ENCODE results near the gene DAZL. TPM values are rescaled to one million over a fixed set of nuclear protein-coding genes. Genes with fewer than 3 reads are reported as not detected.

The DAZL gene
- total and polyA plus RNA-seq, 3 experiments from 2014 or later: 0.18 to 0.27 TPM; not detected in 1

DNA sequence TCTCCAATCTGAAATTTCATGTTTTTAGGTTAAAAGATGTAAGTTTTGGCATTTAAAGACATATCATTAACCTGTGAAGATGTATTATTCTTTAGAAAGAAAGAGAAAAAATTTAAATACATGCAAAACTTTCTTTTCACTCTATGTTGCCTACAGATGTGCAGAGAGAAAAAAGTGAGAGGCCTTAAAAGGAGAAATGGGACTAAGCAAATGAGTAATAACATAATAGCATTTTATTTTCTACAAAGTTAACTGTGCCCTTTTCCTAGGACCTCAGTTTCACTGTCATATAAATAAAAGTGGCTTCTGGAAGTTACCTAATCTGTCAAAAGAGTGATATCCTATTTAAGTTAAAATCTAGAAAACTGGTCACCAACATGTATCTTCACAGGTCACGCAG lies 16.1 kb downstream of the DAZL start:
- POLR2A ChIA-PET: no interaction called here
- CTCF ChIA-PET: no interaction called here
- H3K4me3 ChIP-seq (ENCODE audit: low read length): no peak overlapping the region
- H3K4me1 ChIP-seq (ENCODE audit: insufficient read depth, low read length): no peaks in the 10 kb centered on the region
- H3K36me3 ChIP-seq (ENCODE audit: insufficient read depth, low read length): no peaks in the 10 kb centered on the region
- Mint-ChIP-seq H3K9me3 (no peaks in the 10 kb centered on the region), H3K4me3 (no peak overlapping the region), H3K27me3 (peaks cover 2 to 8% of the 10 kb centered on the region in 2 donors), H3K4me1 (no peaks in the 10 kb centered on the region), H3K27ac (no peak overlapping the region), H3K36me3 (no peaks in the 10 kb centered on the region)
- no peak overlapping the region for H3K27ac ChIP-seq (ENCODE audit: low read depth, low read length)
- DNase-seq: no peak
- H3K9me3 ChIP-seq (ENCODE audit: low read length): no peaks in the 10 kb centered on the region
- no peaks in the 10 kb centered on the region for H3K27me3 ChIP-seq (ENCODE audit: insufficient read depth, low read length, poor library complexity, severe bottlenecking)

DNA sequence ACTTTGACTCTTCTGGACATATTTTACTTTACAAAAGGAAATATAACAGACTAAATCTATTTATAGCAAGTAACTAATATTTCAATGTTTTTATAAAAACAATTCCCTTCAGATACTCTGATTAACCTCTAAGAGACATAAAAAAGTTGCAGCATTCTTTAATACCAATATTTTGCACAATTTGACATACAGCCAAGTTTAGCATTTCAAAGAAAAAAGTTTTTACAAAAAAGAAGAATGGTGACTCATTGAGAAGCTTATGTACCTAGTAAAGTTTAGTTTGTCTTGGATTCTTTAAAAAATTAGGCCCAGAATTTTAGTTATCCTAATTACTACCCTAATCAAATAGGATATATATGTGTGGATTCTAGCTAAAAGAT lies 17.6 kb downstream of the DAZL start:
- Histone ChIP-seq H3K36me3 (ENCODE audit: insufficient read depth, low read length) (no peaks in the 10 kb centered on the region), H3K9me3 (ENCODE audit: low read length) (no peaks in the 10 kb centered on the region), H3K27me3 (ENCODE audit: insufficient read depth, low read length, poor library complexity, severe bottlenecking) (no peaks in the 10 kb centered on the region), H3K27ac (ENCODE audit: low read depth, low read length) (no peak overlapping the region), H3K4me3 (ENCODE audit: low read length) (no peak overlapping the region), H3K4me1 (ENCODE audit: insufficient read depth, low read length) (no peaks in the 10 kb centered on the region)
- Mint-ChIP-seq H3K36me3 (no peaks in the 10 kb centered on the region), H3K27me3 (peaks cover 4 to 8% of the 10 kb centered on the region in 2 donors), H3K4me3 (no peak overlapping the region), H3K4me1 (no peaks in the 10 kb centered on the region), H3K27ac (no peak overlapping the region), H3K9me3 (no peaks in the 10 kb centered on the region)
- ChIA-PET CTCF (interaction anchor here (1.2 kb wide), 1 partner anchor 14 kb away, joined by 3 read pairs; no protein-coding TSS in a partner anchor), POLR2A (no interaction called here)
- no peak for DNase-seq

DNA sequence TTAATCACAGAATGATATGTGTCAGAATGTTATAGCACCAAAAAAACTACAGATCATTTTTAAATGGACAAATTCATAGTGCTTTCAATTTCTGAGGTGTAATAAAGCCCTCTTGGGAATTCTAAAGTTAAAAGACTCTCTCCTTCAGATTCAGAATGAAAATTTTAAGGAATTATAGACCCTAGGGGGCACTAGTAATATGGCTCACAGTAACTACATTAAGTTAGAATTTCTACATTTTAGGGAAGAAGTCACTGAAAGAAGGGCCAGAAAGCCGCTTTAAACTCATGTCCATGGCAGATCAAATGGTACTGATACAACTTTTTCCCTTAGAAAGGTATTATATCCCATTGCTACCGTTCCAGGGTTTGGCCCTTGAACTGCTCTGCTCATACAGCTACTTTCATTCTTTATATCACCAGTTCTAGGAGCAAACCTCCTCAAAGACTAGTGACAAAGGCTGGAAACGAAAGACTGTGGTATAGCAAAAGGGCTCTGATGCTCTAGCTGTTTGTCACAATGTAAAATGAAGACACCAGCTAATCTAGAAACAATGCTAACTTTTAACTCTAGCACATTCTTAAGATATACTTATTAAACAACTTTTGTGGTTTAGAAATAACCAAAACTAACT lies 18.1 kb downstream of the DAZL start:
- Histone ChIP-seq H3K27me3 (ENCODE audit: insufficient read depth, low read length, poor library complexity, severe bottlenecking) (no peaks in the 10 kb centered on the region), H3K27ac (ENCODE audit: low read depth, low read length) (no peak overlapping the region), H3K4me3 (ENCODE audit: low read length) (no peak overlapping the region), H3K36me3 (ENCODE audit: insufficient read depth, low read length) (no peaks in the 10 kb centered on the region), H3K4me1 (ENCODE audit: insufficient read depth, low read length) (no peaks in the 10 kb centered on the region), H3K9me3 (ENCODE audit: low read length) (no peaks in the 10 kb centered on the region)
- Mint-ChIP-seq H3K27me3 (peaks cover 5 to 8% of the 10 kb centered on the region in 2 donors), H3K4me3 (no peak overlapping the region), H3K36me3 (no peaks in the 10 kb centered on the region), H3K9me3 (no peaks in the 10 kb centered on the region), H3K27ac (no peak overlapping the region), H3K4me1 (no peaks in the 10 kb centered on the region)
- DNase-seq: no peak
- CTCF ChIA-PET: no interaction called here
- POLR2A ChIA-PET: no interaction called here

DNA sequence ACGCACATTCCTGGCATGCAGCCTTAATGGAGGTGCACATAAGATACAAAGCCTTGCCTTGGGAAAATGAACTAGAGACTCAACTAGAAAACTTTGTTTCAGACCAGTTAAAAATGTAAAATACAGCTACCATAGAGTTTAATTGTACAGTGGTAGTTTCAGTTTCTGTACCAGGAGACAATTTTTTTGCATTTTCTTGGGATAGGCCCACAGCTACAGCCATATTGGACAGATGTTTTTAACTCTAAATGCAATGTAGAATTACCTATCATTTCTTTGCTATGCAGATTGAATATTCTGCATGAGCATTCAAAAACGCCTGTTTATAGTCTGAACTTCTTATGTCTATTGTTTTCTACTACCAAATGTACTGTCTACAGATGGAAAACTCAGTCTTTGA lies 20.3 kb downstream of the DAZL start:
- CTCF ChIA-PET: no interaction called here
- H3K27me3 Mint-ChIP-seq: peaks cover 0 to 4% of the 10 kb centered on the region in 2 donors
- H3K27ac Mint-ChIP-seq: no peak overlapping the region
- Histone ChIP-seq H3K36me3 (ENCODE audit: insufficient read depth, low read length) (no peaks in the 10 kb centered on the region), H3K27me3 (ENCODE audit: insufficient read depth, low read length, poor library complexity, severe bottlenecking) (no peaks in the 10 kb centered on the region), H3K9me3 (ENCODE audit: low read length) (no peaks in the 10 kb centered on the region), H3K4me1 (ENCODE audit: insufficient read depth, low read length) (no peaks in the 10 kb centered on the region), H3K27ac (ENCODE audit: low read depth, low read length) (no peak overlapping the region), H3K4me3 (ENCODE audit: low read length) (no peak overlapping the region)
- H3K36me3 Mint-ChIP-seq: no peaks in the 10 kb centered on the region
- no peak overlapping the region for H3K4me3 Mint-ChIP-seq
- no peak for DNase-seq
- no peaks in the 10 kb centered on the region for H3K4me1 Mint-ChIP-seq
- POLR2A ChIA-PET: no interaction called here
- H3K9me3 Mint-ChIP-seq: no peaks in the 10 kb centered on the region

DNA sequence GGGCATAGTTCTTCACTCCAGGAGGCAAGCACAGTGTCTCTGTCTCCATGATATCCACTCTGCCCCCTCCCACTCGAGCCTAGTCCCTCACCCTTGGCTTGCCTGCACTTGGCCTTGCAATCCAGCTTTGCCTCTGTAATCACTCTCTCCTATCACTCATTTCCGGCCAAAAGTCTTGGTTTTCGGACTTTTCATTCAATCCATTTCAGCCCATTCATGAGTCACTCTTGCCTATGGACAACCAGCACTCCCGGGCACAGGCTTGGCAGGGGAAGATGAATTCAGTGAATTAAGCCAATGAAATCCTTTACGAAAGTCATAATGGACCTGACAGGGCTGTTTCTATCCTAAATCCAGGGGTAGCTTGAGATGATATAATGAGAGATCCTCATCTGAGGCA lies 21.7 kb downstream of the DAZL start:
- Histone ChIP-seq H3K27ac (ENCODE audit: low read depth, low read length) (no peak overlapping the region), H3K4me3 (ENCODE audit: low read length) (no peak overlapping the region), H3K9me3 (ENCODE audit: low read length) (no peaks in the 10 kb centered on the region), H3K36me3 (ENCODE audit: insufficient read depth, low read length) (no peaks in the 10 kb centered on the region), H3K27me3 (ENCODE audit: insufficient read depth, low read length, poor library complexity, severe bottlenecking) (no peaks in the 10 kb centered on the region), H3K4me1 (ENCODE audit: insufficient read depth, low read length) (no peaks in the 10 kb centered on the region)
- no peak for DNase-seq
- Mint-ChIP-seq H3K9me3 (no peaks in the 10 kb centered on the region), H3K4me3 (no peak overlapping the region), H3K27me3 (peaks cover 0 to 4% of the 10 kb centered on the region in 2 donors), H3K4me1 (no peaks in the 10 kb centered on the region), H3K27ac (no peak overlapping the region), H3K36me3 (no peaks in the 10 kb centered on the region)
- POLR2A ChIA-PET: no interaction called here
- CTCF ChIA-PET: no interaction called here

DNA sequence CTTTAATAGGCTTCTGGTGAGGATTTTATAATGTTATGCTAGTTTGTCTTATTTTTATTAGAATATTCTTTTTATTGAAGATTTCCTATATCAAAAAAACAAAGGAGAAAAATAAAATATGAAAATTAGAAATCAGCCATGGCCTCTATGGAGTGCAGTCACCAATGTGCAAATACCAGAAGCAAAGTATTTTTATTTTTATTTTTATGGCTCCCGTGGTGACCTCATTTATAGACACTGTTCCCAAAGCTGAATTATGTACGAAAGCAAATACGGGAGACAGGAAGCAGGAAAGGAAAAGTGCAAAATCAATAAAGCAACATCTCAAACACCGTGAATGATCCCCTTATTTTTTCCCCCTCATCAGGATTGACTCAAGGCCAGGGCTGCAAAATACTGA lies 35.1 kb downstream of the DAZL start:
- Mint-ChIP-seq H3K27me3 (peaks cover 3 to 31% of the 10 kb centered on the region in 2 donors), H3K36me3 (peaks cover 0 to 12% (median 0%) of the 10 kb centered on the region in 3 donors), H3K4me1 (no peaks in the 10 kb centered on the region), H3K27ac (no peak overlapping the region), H3K4me3 (no peak overlapping the region), H3K9me3 (peaks cover 0 to 2% (median 0%) of the 10 kb centered on the region in 5 donors)
- no peak for DNase-seq
- H3K27ac ChIP-seq (ENCODE audit: low read depth, low read length): no peak overlapping the region
- H3K36me3 ChIP-seq (ENCODE audit: insufficient read depth, low read length): no peaks in the 10 kb centered on the region
- no peaks in the 10 kb centered on the region for H3K4me1 ChIP-seq (ENCODE audit: insufficient read depth, low read length)
- H3K27me3 ChIP-seq (ENCODE audit: insufficient read depth, low read length, poor library complexity, severe bottlenecking): no peaks in the 10 kb centered on the region
- CTCF ChIA-PET: no interaction called here
- no peak overlapping the region for H3K4me3 ChIP-seq (ENCODE audit: low read length)
- no peaks in the 10 kb centered on the region for H3K9me3 ChIP-seq (ENCODE audit: low read length)
- POLR2A ChIA-PET: no interaction called here

DNA sequence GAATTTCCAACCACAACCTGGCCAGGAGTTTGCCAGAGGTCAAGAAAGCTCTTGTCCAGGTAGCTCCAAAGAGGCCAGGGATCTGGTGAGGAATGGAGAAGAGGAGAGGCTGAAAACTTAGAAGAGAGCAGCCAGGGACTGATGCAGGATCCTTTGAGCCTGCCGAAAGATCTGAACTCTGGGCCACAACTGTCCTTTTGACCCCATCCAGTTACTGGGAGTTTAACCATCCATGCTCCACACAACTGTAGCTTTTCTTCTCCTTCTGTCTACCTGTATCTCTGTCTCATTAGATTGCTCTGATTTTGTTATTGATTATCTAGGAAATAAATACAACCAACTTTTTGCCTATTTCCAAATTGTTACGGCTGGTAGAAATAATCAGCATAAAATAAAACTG lies 36.7 kb downstream of the DAZL start:
- H3K27me3 Mint-ChIP-seq: peaks cover 3 to 27% of the 10 kb centered on the region in 2 donors

DNA sequence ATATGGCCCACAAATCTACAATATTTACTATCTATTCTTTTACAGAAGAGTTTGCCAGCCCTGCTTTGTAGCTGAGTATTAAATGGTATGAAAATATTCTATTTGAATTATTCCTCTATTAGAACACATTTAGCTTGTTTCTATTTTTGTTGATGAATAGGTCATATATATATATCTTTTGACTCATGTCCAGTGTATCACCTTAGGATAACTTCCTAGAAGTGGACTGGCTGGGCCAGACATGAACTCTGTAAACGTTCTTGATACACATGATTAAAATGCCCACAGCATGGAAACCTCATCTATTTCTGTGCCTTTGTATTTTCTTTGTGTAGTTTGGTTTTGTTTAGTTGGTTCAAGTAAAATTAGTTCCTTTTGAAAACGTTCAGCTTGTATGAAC lies 37.1 kb downstream of the DAZL start:
- Mint-ChIP-seq H3K4me3 (no peak overlapping the region), H3K27ac (no peak overlapping the region), H3K27me3 (peaks cover 3 to 27% of the 10 kb centered on the region in 2 donors), H3K4me1 (no peaks in the 10 kb centered on the region), H3K36me3 (peaks cover 0 to 7% (median 0%) of the 10 kb centered on the region in 3 donors), H3K9me3 (peaks cover 0 to 3% (median 0%) of the 10 kb centered on the region in 5 donors)
- Histone ChIP-seq H3K4me1 (ENCODE audit: insufficient read depth, low read length) (no peaks in the 10 kb centered on the region), H3K36me3 (ENCODE audit: insufficient read depth, low read length) (no peaks in the 10 kb centered on the region), H3K9me3 (ENCODE audit: low read length) (no peaks in the 10 kb centered on the region), H3K27me3 (ENCODE audit: insufficient read depth, low read length, poor library complexity, severe bottlenecking) (no peaks in the 10 kb centered on the region), H3K27ac (ENCODE audit: low read depth, low read length) (no peak overlapping the region), H3K4me3 (ENCODE audit: low read length) (no peak overlapping the region)
- CTCF ChIA-PET: interaction anchor here (1.0 kb wide), 1 partner anchor 144 kb away, joined by 3 read pairs; no protein-coding TSS in a partner anchor
- POLR2A ChIA-PET: no interaction called here
- no peak for DNase-seq

More for the DNA sequence above, 36.7 kb downstream of the DAZL start:
- Mint-ChIP-seq H3K9me3 (peaks cover 0 to 2% (median 0%) of the 10 kb centered on the region in 5 donors), H3K4me3 (no peak overlapping the region), H3K4me1 (no peaks in the 10 kb centered on the region), H3K36me3 (peaks cover 0 to 8% (median 0%) of the 10 kb centered on the region in 3 donors), H3K27ac (no peak overlapping the region)
- Histone ChIP-seq H3K4me3 (ENCODE audit: low read length) (no peak overlapping the region), H3K9me3 (ENCODE audit: low read length) (no peaks in the 10 kb centered on the region), H3K36me3 (ENCODE audit: insufficient read depth, low read length) (no peaks in the 10 kb centered on the region), H3K4me1 (ENCODE audit: insufficient read depth, low read length) (no peaks in the 10 kb centered on the region), H3K27me3 (ENCODE audit: insufficient read depth, low read length, poor library complexity, severe bottlenecking) (no peaks in the 10 kb centered on the region), H3K27ac (ENCODE audit: low read depth, low read length) (no peak overlapping the region)
- no peak for DNase-seq
- POLR2A ChIA-PET: no interaction called here
- CTCF ChIA-PET: interaction anchor here (1.0 kb wide), 1 partner anchor 145 kb away, joined by 3 read pairs; no protein-coding TSS in a partner anchor
